Myocyte (in vitro differentiated cells): ENCODE results near the gene CCNF. TPM values are rescaled to one million over a fixed set of nuclear protein-coding genes. Genes with fewer than 3 reads are reported as not detected.
"Not testable (repeated sequence)": the region's sequence is repeated elsewhere in the genome, so short reads cannot be mapped to it uniquely, and the experiment has no call there.

ENCODE experiments used
- DNase-seq: peaks from one replicate; pipeline ENCODE4 v3.0.0-alpha.2; 2012; ENCODE audit warnings: low read depth
- total RNA-seq: library from RNA; depleted of rRNA; stranded (reverse); fragments of >200 nt; gene quantifications from 2 replicates; pipeline ENCODE4 v1.2.3, GENCODE V29; 2014

CCNF gene
- total RNA-seq, 1 donor from 2014 or later: 3.2 TPM

- DNase-seq: peak; percentile 22
Observed at GRCh38 chr16:2428051-2428783, 1.0 kb upstream of the CCNF start.

GRCh38 chr16:2428784-2429033 is 538 bp upstream of the CCNF start:
- no peak for DNase-seq

- DNase-seq: peak; percentile 10
Observed at GRCh38 chr16:2429771-2430663, 770 bp downstream of the CCNF start.

GRCh38 chr16:2432286-2432685 is 3.0 kb downstream of the CCNF start:
- no peak for DNase-seq

- no peak for DNase-seq
Observed at GRCh38 chr16:2432801-2433505, 3.7 kb downstream of the CCNF start.

GRCh38 chr16:2435236-2435635 is 6.0 kb downstream of the CCNF start:
- DNase-seq: not testable (repeated sequence)

- DNase-seq: no peak
Observed at GRCh38 chr16:2436110-2436509, 6.9 kb downstream of the CCNF start.

GRCh38 chr16:2437032-2437790 is 8.0 kb downstream of the CCNF start:
- DNase-seq: no peak

GRCh38 chr16:2438121-2438520 is 8.9 kb downstream of the CCNF start:
- DNase-seq: no peak

- DNase-seq: no peak
Observed at GRCh38 chr16:2439598-2439997, 10.4 kb downstream of the CCNF start.

- not testable (repeated sequence) for DNase-seq
Observed at GRCh38 chr16:2441143-2441804, 12.0 kb downstream of the CCNF start.

GRCh38 chr16:2443555-2443954 is 14.3 kb downstream of the CCNF start:
- DNase-seq: peak; percentile 49

- no peak for DNase-seq
Observed at GRCh38 chr16:2447920-2448583, 18.8 kb downstream of the CCNF start.

GRCh38 chr16:2449118-2449517 is 19.9 kb downstream of the CCNF start:
- no peak for DNase-seq

GRCh38 chr16:2450535-2450934 is 21.3 kb downstream of the CCNF start:
- no peak for DNase-seq

- DNase-seq: no peak
Observed at GRCh38 chr16:2450975-2451381, 21.7 kb downstream of the CCNF start.

GRCh38 chr16:2451851-2452320 is 22.6 kb downstream of the CCNF start:
- no peak for DNase-seq

- DNase-seq: no peak
Observed at GRCh38 chr16:2452650-2453049, 23.4 kb downstream of the CCNF start.

GRCh38 chr16:2455081-2455845 is 26.0 kb downstream of the CCNF start:
- no peak for DNase-seq
